Hair follicular keratinocyte (primary cell): ENCODE data around the gene ATP5F1B. TPM values are rescaled to one million over a fixed set of nuclear protein-coding genes. Genes with fewer than 3 reads are reported as not detected.

Experiments used
- total RNA-seq: library from RNA; depleted of rRNA; stranded (reverse); fragments of >200 nt; gene quantifications from 2 replicates; pipeline ENCODE4 v1.2.3, GENCODE V29; 2015

ATP5F1B gene
- 475 and 702 TPM in 2 replicates for total RNA-seq

DNA sequence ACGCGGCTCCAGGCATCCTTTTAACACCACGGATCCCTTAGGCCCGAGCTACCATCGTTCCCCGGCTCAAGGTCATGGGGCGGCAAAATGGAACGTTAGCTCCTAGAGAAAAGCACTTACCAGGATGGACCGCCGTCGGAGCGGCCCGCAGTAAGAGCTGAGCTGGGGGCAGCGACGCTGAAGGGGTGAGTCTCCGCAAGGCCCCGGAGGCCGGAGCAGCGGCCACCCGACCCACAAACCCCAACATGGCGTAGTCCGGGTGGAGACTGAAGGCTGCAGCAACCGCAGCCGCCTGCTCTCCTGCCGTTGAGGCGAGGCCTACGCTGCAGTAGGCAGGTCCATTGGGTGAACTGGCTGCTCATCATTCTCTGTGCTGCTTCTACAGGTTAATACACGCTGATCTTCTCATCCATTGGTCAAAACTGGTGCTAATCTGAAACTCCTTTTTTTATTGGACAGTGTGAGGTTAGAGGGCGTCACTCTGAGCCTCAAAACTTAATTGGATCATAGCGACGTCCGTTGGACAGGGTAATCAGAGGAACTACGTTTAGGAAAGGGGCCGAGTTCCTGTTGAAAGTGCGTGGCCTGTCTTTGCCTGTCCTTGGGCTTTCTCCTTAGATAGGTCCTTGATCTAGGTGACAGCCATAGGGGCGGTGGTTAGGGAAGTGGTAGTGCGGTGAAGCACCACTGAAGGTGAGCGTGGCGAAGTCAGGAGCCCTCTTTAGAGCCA lies at the start of gene ATP5F1B:
Gene ATP5F1B, minus strand, starts transcription at position 268 of the 730 bp plus-strand sequence. Its CDS starts 21 bp downstream, at position 247.

DNA sequence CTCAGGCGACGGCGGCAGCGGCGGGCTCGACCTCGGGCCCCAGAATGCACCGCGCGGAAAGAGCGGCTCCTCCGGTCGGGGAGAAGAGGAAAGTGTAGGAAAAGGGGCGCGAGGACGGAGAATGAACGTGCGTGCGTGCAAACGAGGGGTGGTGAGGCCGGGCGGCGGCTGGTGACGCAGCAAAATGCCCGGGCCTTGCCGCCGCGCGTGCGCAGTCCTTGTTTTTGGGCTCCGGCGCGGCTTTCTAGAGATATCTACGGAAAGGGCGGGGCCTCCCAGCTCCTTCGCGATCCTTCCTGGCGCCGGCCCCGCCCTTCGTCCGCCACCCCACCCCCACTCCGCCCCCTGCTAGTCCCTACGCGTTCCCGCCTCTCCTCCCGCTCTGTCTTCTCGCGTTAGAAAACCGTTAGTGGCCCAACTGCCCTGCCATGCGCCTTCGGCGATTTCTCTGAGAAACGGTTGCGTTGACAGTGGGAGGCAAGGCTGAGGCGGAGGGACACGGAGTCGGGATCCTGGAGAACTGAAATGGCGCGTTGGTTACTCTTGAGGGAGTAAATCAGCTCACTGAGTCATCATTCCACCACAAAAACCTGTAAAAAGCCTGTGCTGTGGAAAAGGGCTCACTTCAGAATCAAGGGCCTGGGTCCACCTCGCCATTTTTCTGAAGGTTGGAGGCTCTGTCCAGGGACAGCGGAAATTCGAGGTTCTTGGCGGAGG lies 42.5 kb upstream of the ATP5F1B start, which contains the start of gene PTGES3:
Gene PTGES3, minus strand, starts transcription at position 156 of the 717 bp plus-strand sequence. CDS start 285 bp downstream, outside the sequence.

DNA sequence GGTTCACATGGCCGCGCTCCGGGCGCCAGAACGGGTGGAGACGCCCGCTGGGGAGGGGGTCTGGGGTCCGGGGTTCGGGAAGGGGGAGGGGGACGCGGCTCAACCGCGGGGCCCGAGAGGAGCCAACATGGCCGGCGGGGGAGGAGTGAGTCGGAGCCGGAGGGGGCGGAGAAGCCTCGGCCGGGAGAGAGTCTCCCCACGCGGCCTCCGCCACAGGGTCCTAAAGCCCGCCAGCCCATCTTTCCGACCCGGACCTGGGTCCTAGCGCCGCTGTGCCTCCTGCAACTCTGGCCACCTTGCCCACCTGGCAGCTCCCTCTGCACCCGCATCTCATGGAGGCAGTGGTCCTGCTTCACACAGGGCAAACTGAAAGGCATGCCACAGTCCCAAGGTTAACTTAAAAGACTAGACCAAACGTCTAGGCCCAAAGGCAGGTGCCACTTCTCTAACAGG lies 15.6 kb downstream of the ATP5F1B start, which contains the start of gene BAZ2A:
Gene BAZ2A, minus strand, starts transcription at position 147 of the 453 bp plus-strand sequence. CDS start 12,796 bp downstream, outside the sequence.

Other genes with a start within 250 kb of the ATP5F1B start
- gene TIMELESS, start 196.6 kb downstream of the ATP5F1B start, total RNA-seq = 9.2 and 23.6 TPM in 2 replicates
- not detected in 2 replicates for gene MIP, start 191.3 kb downstream of the ATP5F1B start, total RNA-seq
- 1.1 and 1.7 TPM in 2 replicates for gene SPRYD4, start 177.4 kb downstream of the ATP5F1B start, total RNA-seq
- gene GLS2, start 157.8 kb downstream of the ATP5F1B start, total RNA-seq = 0.86 and 2.1 TPM in 2 replicates
- 16.9 and 18.7 TPM in 2 replicates for gene RBMS2, start 124.2 kb downstream of the ATP5F1B start, total RNA-seq
- 27.8 and 50.8 TPM in 2 replicates for gene BAZ2A, start 15.7 kb downstream of the ATP5F1B start, total RNA-seq
- 74.3 and 126 TPM in 2 replicates for gene PTGES3, start 42.3 kb upstream of the ATP5F1B start, total RNA-seq
- gene NACA, start 79.3 kb upstream of the ATP5F1B start, total RNA-seq = 1,247 and 1,341 TPM in 2 replicates
- 12.1 and 20.8 TPM in 2 replicates for gene PRIM1, start 106.3 kb upstream of the ATP5F1B start, total RNA-seq
- gene HSD17B6, start 117.3 kb upstream of the ATP5F1B start, total RNA-seq = 0.31 and 1.3 TPM in 2 replicates